ENCODE measurements around the gene TSPYL4. TPM values are rescaled to one million over a fixed set of nuclear protein-coding genes. Genes with fewer than 3 reads are reported as not detected.

Gene TSPYL4
- total RNA-seq, 1 experiment from 2014 or later, result 5.4 TPM

- no peak for DNase-seq (ENCODE audit: low read depth, low spot score)
- H3K9ac ChIP-seq (ENCODE audit: low read length), result no peak overlapping the region
These were observed 47.5 kb downstream of the TSPYL4 start for GRCh38 chr6:116206231-116206903.

More at GRCh38 chr6:116206231-116206903, 47.5 kb downstream of the TSPYL4 start:
- Histone ChIP-seq H3K36me3 (ENCODE audit: control insufficient read depth in 1 of 2, insufficient read depth in 2 of 2, low read length in 2 of 2) (no peaks in the 10 kb centered on the region), H3K4me2 (ENCODE audit: low read length) (no peak overlapping the region), H3K27ac (ENCODE audit: low read depth, low read length) (no peak overlapping the region), H3K9me2 (ENCODE audit: insufficient read depth) (no peaks in the 10 kb centered on the region), H2AFZ (ENCODE audit: low read depth, low read length, poor library complexity, severe bottlenecking) (no peak overlapping the region), H3K9me3 (ENCODE audit: control insufficient read depth in 1 of 2, insufficient read depth in 1 of 2, low read depth in 1 of 2, low read length in 2 of 2) (no peaks in the 10 kb centered on the region), H3K4me1 (ENCODE audit: control insufficient read depth in 1 of 2, insufficient read depth in 2 of 2, low read length in 2 of 2) (peaks cover 9 to 10% of the 10 kb centered on the region in 2 experiments; a peak in 3 of 4 replicates), H4K20me1 (ENCODE audit: insufficient read depth) (no peaks in the 10 kb centered on the region; the same call in 1 of the 2 replicates), H3K4me3 (replicated peaks in 1 of 2; ENCODE audit: low read depth in 1 of 2, low read length in 2 of 2) (no peak overlapping the region), H3K79me2 (ENCODE audit: insufficient read depth, low read length) (no peaks in the 10 kb centered on the region), H3K27me3 (ENCODE audit: insufficient read depth, low read length) (no peaks in the 10 kb centered on the region)
- no TSS peak for BruUV-seq (replicated peaks)
- intact Hi-C loops (cut with micrococcal nuclease), result no loop called here
- no peak for TF ChIP-seq ZFX (IDR thresholded peaks at IDR 0.05)
- no peak for TF ChIP-seq MAX (IDR thresholded peaks at IDR 0.05)
- no peak for TF ChIP-seq SIN3A (IDR thresholded peaks at IDR 0.05; ENCODE audit: low read depth)
- TF ChIP-seq EGR1 (IDR thresholded peaks at IDR 0.05; ENCODE audit: low read depth), result no peak
- no peak for TF ChIP-seq EZH2phosphoT487 (IDR thresholded peaks at IDR 0.05; ENCODE audit: borderline replicate concordance)
- no peak for TF ChIP-seq JUND (IDR thresholded peaks at IDR 0.05)
- no peak for TF ChIP-seq FOSL1 (IDR thresholded peaks at IDR 0.05; ENCODE audit: low read depth)
- no peak for TF ChIP-seq YY1 (IDR thresholded peaks at IDR 0.05; ENCODE audit: extremely low read depth, insufficient replicate concordance, low read depth, low read length)
- no peak for TF ChIP-seq POLR2A (IDR thresholded peaks at IDR 0.05; ENCODE audit: borderline replicate concordance, extremely low read depth, insufficient read depth, insufficient read length)
- TF ChIP-seq CEBPB (IDR thresholded peaks at IDR 0.05; ENCODE audit: low read depth), result no peak
- TF ChIP-seq EZH2 (IDR thresholded peaks at IDR 0.05), result no peak
- no peak for TF ChIP-seq REST (IDR thresholded peaks at IDR 0.05; ENCODE audit: low read depth)
- TF ChIP-seq TCF7L2 (IDR thresholded peaks at IDR 0.05; ENCODE audit: borderline replicate concordance, extremely low read depth, insufficient read depth, insufficient read length), result no peak
- no peak for TF ChIP-seq SRF (IDR thresholded peaks at IDR 0.05; ENCODE audit: low read depth)
- TF ChIP-seq ZBTB33 (IDR thresholded peaks at IDR 0.05; ENCODE audit: extremely low read depth, insufficient replicate concordance, low read length), result no peak
- TF ChIP-seq CBX3 (IDR thresholded peaks at IDR 0.05; ENCODE audit: low read depth), result no peak
- TF ChIP-seq CTCF (IDR thresholded peaks at IDR 0.05 in 2 of 3, conservative IDR thresholded peaks at IDR 0.05 in 1 of 3; ENCODE audit: borderline replicate concordance in 1 of 3, insufficient read depth in 1 of 3, low read depth in 2 of 3, low read length in 2 of 3), result no peak
- ChIA-PET POLR2A (no interaction called here), CTCF (interaction anchor here (2.4 kb wide), 1 partner anchor 11 kb away, joined by 12 read pairs; no protein-coding TSS in a partner anchor), RAD21 (ENCODE audit: low non-redundant PET in 1 of 2, low total read pairs in 2 of 2, uncharacterized antibody in 2 of 2, unreplicated experiment in 2 of 2) (no interaction called here)
- no peak for ATAC-seq

Measured in HCT116 (cell line).